ENCODE data around the gene SMARCD2. TPM values are rescaled to one million over a fixed set of nuclear protein-coding genes. Genes with fewer than 3 reads are reported as not detected.

Gene SMARCD2
- total and polyA plus RNA-seq, 2 donors (not counting 1 experiment from before 2014, with no cell fraction given), result 51.1 to 87.0 TPM

GRCh38 chr17:63786117-63786516, 56.4 kb downstream of the SMARCD2 start:
- DNase-seq (ENCODE audit: low read depth in 2 of 2), result no peak
- Histone ChIP-seq H3K9me3 (ENCODE audit: control insufficient read depth, insufficient read depth, low read depth, low read length) (no peaks in the 10 kb centered on the region), H3K4me2 (ENCODE audit: extremely low read depth, insufficient read depth, low read length) (no peak overlapping the region), H2AFZ (ENCODE audit: low read length) (no peak overlapping the region), H3K79me2 (ENCODE audit: control insufficient read depth, insufficient read depth, low read length) (peaks cover 68% of the 10 kb centered on the region), H3K27ac (ENCODE audit: insufficient read depth, low read length) (no peak overlapping the region), H3K9ac (ENCODE audit: insufficient read depth, low read length) (no peak overlapping the region), H3K4me3 (replicated peaks in 1 of 4; ENCODE audit: control extremely low read depth in 1 of 4, insufficient read depth in 1 of 4, low read depth in 3 of 4, low read length in 4 of 4) (no peak overlapping the region), H4K20me1 (ENCODE audit: control insufficient read depth, extremely low read depth, insufficient read depth, low read length) (no peaks in the 10 kb centered on the region), H3K4me1 (ENCODE audit: control insufficient read depth, extremely low read depth, insufficient read depth, low read length) (no peaks in the 10 kb centered on the region), H3K36me3 (ENCODE audit: control insufficient read depth, insufficient read depth, low read length) (peaks cover 10% of the 10 kb centered on the region), H3K27me3 (ENCODE audit: control insufficient read depth, insufficient read depth, low read length) (no peaks in the 10 kb centered on the region)
- TF ChIP-seq CTCF (conservative IDR thresholded peaks at IDR 0.05 in 1 of 2, IDR thresholded peaks at IDR 0.05 in 1 of 2; ENCODE audit: low read depth in 1 of 2, low read length in 2 of 2), result no peak
- no peak for TF ChIP-seq EZH2 (IDR thresholded peaks at IDR 0.05; ENCODE audit: low read length, missing control alignments)

GRCh38 chr17:63785556-63785955, 56.9 kb downstream of the SMARCD2 start:
- H3K4me3 ChIP-seq (replicated peaks in 1 of 4; ENCODE audit: control extremely low read depth in 1 of 4, insufficient read depth in 1 of 4, low read depth in 3 of 4, low read length in 4 of 4), result no peak overlapping the region
- peaks cover 10% of the 10 kb centered on the region for H3K36me3 ChIP-seq (ENCODE audit: control insufficient read depth, insufficient read depth, low read length)
- H2AFZ ChIP-seq (ENCODE audit: low read length), result no peak overlapping the region
- peaks cover 72% of the 10 kb centered on the region for H3K79me2 ChIP-seq (ENCODE audit: control insufficient read depth, insufficient read depth, low read length)
- TF ChIP-seq EZH2 (IDR thresholded peaks at IDR 0.05; ENCODE audit: low read length, missing control alignments) (no peak), CTCF (conservative IDR thresholded peaks at IDR 0.05 in 1 of 2, IDR thresholded peaks at IDR 0.05 in 1 of 2; ENCODE audit: low read depth in 1 of 2, low read length in 2 of 2) (no peak)
- H3K9me3 ChIP-seq (ENCODE audit: control insufficient read depth, insufficient read depth, low read depth, low read length), result no peaks in the 10 kb centered on the region
- no peaks in the 10 kb centered on the region for H3K27me3 ChIP-seq (ENCODE audit: control insufficient read depth, insufficient read depth, low read length)
- no peak overlapping the region for H3K9ac ChIP-seq (ENCODE audit: insufficient read depth, low read length)
- no peaks in the 10 kb centered on the region for H3K4me1 ChIP-seq (ENCODE audit: control insufficient read depth, extremely low read depth, insufficient read depth, low read length)
- no peak overlapping the region for H3K27ac ChIP-seq (ENCODE audit: insufficient read depth, low read length)
- DNase-seq (ENCODE audit: low read depth in 2 of 2), result peak; percentile 31 to 76
- H3K4me2 ChIP-seq (ENCODE audit: extremely low read depth, insufficient read depth, low read length), result no peak overlapping the region
- H4K20me1 ChIP-seq (ENCODE audit: control insufficient read depth, extremely low read depth, insufficient read depth, low read length), result no peaks in the 10 kb centered on the region

- H3K27ac ChIP-seq (ENCODE audit: insufficient read depth, low read length), result no peak overlapping the region
- H3K4me1 ChIP-seq (ENCODE audit: control insufficient read depth, extremely low read depth, insufficient read depth, low read length), result no peaks in the 10 kb centered on the region
- H4K20me1 ChIP-seq (ENCODE audit: control insufficient read depth, extremely low read depth, insufficient read depth, low read length), result no peaks in the 10 kb centered on the region
Measured at GRCh38 chr17:63783522-63783921, 59.0 kb downstream of the SMARCD2 start.

More at GRCh38 chr17:63783522-63783921, 59.0 kb downstream of the SMARCD2 start:
- Histone ChIP-seq H3K36me3 (ENCODE audit: control insufficient read depth, insufficient read depth, low read length) (peaks cover 9% of the 10 kb centered on the region), H3K79me2 (ENCODE audit: control insufficient read depth, insufficient read depth, low read length) (peaks cover 78% of the 10 kb centered on the region), H3K9me3 (ENCODE audit: control insufficient read depth, insufficient read depth, low read depth, low read length) (no peaks in the 10 kb centered on the region), H2AFZ (ENCODE audit: low read length) (no peak overlapping the region), H3K4me2 (ENCODE audit: extremely low read depth, insufficient read depth, low read length) (no peak overlapping the region), H3K27me3 (ENCODE audit: control insufficient read depth, insufficient read depth, low read length) (no peaks in the 10 kb centered on the region), H3K4me3 (replicated peaks in 1 of 4; ENCODE audit: control extremely low read depth in 1 of 4, insufficient read depth in 1 of 4, low read depth in 3 of 4, low read length in 4 of 4) (no peak overlapping the region), H3K9ac (ENCODE audit: insufficient read depth, low read length) (no peak overlapping the region)
- TF ChIP-seq EZH2 (IDR thresholded peaks at IDR 0.05; ENCODE audit: low read length, missing control alignments), result no peak
- TF ChIP-seq CTCF (conservative IDR thresholded peaks at IDR 0.05 in 1 of 2, IDR thresholded peaks at IDR 0.05 in 1 of 2; ENCODE audit: low read depth in 1 of 2, low read length in 2 of 2), result no peak
- no peak for DNase-seq (ENCODE audit: low read depth in 2 of 2)

Other genes starting within 250 kb of the SMARCD2 start
- gene TACO1, start 241.8 kb downstream of the SMARCD2 start, total RNA-seq, result 18.7 and 20.3 TPM in 2 replicates
- gene TACO1, start 241.8 kb downstream of the SMARCD2 start, polyA plus RNA-seq, result 26.9 and 35.1 TPM in 2 replicates
- gene MAP3K3, start 220.3 kb downstream of the SMARCD2 start, total RNA-seq, result 21.6 and 32.0 TPM in 2 replicates
- gene MAP3K3, start 220.3 kb downstream of the SMARCD2 start, polyA plus RNA-seq, result 13.8 and 14.3 TPM in 2 replicates
- gene LIMD2, start 142.6 kb downstream of the SMARCD2 start, total RNA-seq, result 3.1 and 3.3 TPM in 2 replicates
- 2.9 TPM in 2 replicates for gene LIMD2, start 142.6 kb downstream of the SMARCD2 start, polyA plus RNA-seq
- 14.6 and 22.8 TPM in 2 replicates for gene STRADA, start 100.9 kb downstream of the SMARCD2 start, total RNA-seq
- gene STRADA, start 100.9 kb downstream of the SMARCD2 start, polyA plus RNA-seq, result 22.8 and 29.2 TPM in 2 replicates
- 64.5 and 65.6 TPM in 2 replicates for gene CCDC47, start 69.1 kb downstream of the SMARCD2 start, total RNA-seq
- gene CCDC47, start 69.1 kb downstream of the SMARCD2 start, polyA plus RNA-seq, result 72.3 and 83.2 TPM in 2 replicates
- 53.4 and 61.8 TPM in 2 replicates for gene DDX42, start 68.5 kb downstream of the SMARCD2 start, total RNA-seq
- gene DDX42, start 68.5 kb downstream of the SMARCD2 start, polyA plus RNA-seq, result 67.0 and 81.5 TPM in 2 replicates
- gene PSMC5, start 15.3 kb downstream of the SMARCD2 start, total RNA-seq, result 61.9 and 66.9 TPM in 2 replicates
- 216 and 276 TPM in 2 replicates for gene PSMC5, start 15.3 kb downstream of the SMARCD2 start, polyA plus RNA-seq
- 61.8 and 86.5 TPM in 2 replicates for gene FTSJ3, start 15.0 kb downstream of the SMARCD2 start, total RNA-seq
- gene FTSJ3, start 15.0 kb downstream of the SMARCD2 start, polyA plus RNA-seq, result 37.8 and 62.2 TPM in 2 replicates
- not detected in 2 replicates for gene CSH2, start 31.0 kb upstream of the SMARCD2 start, total RNA-seq
- gene CSH2, start 31.0 kb upstream of the SMARCD2 start, polyA plus RNA-seq, result not detected in 2 replicates
- gene GH2, start 39.3 kb upstream of the SMARCD2 start, total RNA-seq, result not detected in 2 replicates
- gene GH2, start 39.3 kb upstream of the SMARCD2 start, polyA plus RNA-seq, result not detected in 2 replicates
- gene CSH1, start 53.9 kb upstream of the SMARCD2 start, total RNA-seq, result not detected in 2 replicates
- gene CSH1, start 53.9 kb upstream of the SMARCD2 start, polyA plus RNA-seq, result not detected in 2 replicates
- gene CSHL1, start 68.6 kb upstream of the SMARCD2 start, total RNA-seq, result not detected in 2 replicates
- not detected in 2 replicates for gene CSHL1, start 68.6 kb upstream of the SMARCD2 start, polyA plus RNA-seq
- gene GH1, start 76.2 kb upstream of the SMARCD2 start, total RNA-seq, result not detected in 2 replicates
- not detected in 2 replicates for gene GH1, start 76.2 kb upstream of the SMARCD2 start, polyA plus RNA-seq
- gene CD79B, start 89.6 kb upstream of the SMARCD2 start, total RNA-seq, result 0.17 and 0.26 TPM in 2 replicates
- 0.72 TPM in 1 of 2 replicates, not detected in the other for gene CD79B, start 89.6 kb upstream of the SMARCD2 start, polyA plus RNA-seq
- under 0.01 and 0.83 TPM in 2 replicates for gene SCN4A, start 130.2 kb upstream of the SMARCD2 start, total RNA-seq
- not detected in 2 replicates for gene SCN4A, start 130.2 kb upstream of the SMARCD2 start, polyA plus RNA-seq
- gene PRR29, start 155.7 kb upstream of the SMARCD2 start, total RNA-seq, result 0.17 and 0.26 TPM in 2 replicates
- 0.02 and 0.19 TPM in 2 replicates for gene PRR29, start 155.7 kb upstream of the SMARCD2 start, polyA plus RNA-seq
- 2.6 and 3.5 TPM in 2 replicates for gene ICAM2, start 177.9 kb upstream of the SMARCD2 start, total RNA-seq
- 0.45 and 1.1 TPM in 2 replicates for gene ICAM2, start 177.9 kb upstream of the SMARCD2 start, polyA plus RNA-seq